Lung (tissue), 12 donors: Measurements from ENCODE around the gene PTPN22. TPM values are rescaled to one million over a fixed set of nuclear protein-coding genes. Genes with fewer than 3 reads are reported as not detected.

Experiments used
- ATAC-seq: fragments of 200-7000 bp; cut with Tn5 transposase; one replicate; pipeline ENCODE4 v1.9.1; 2020; ENCODE audit warnings: moderate number of reproducible peaks; ENCODE audit not compliant: insufficient read depth, low FRiP score
- DNase-seq, 3 donors: peaks; one replicate each; pipeline ENCODE4 v3.0.0-alpha.2; 2013 to 2017
- H3K27ac ChIP-seq, 2 donors: one replicate each; pipeline ENCODE4 v1.5.1; 2013; ENCODE audit warnings: mild to moderate bottlenecking in 2 of 2, moderate library complexity in 2 of 2, control low read depth in 1 of 2, inconsistent platforms in 1 of 2, low read depth in 1 of 2, low read length in 1 of 2
- H3K27me3 ChIP-seq, 3 donors: one replicate each; pipeline ENCODE4 v1.5.1; 2013; ENCODE audit warnings: low read length in 2 of 3; ENCODE audit not compliant: control insufficient read depth in 3 of 3, insufficient read depth in 3 of 3
- H3K36me3 ChIP-seq, 4 donors: one replicate each; pipeline ENCODE4 v1.5.1; 2013; ENCODE audit warnings: low read length in 4 of 4, mild to moderate bottlenecking in 1 of 4, moderate library complexity in 1 of 4; ENCODE audit not compliant: control insufficient read depth in 4 of 4, insufficient read depth in 4 of 4
- H3K4me1 ChIP-seq, 5 donors: one replicate each; pipeline ENCODE4 v1.5.1; 2013; ENCODE audit warnings: low read length in 5 of 5, mild to moderate bottlenecking in 2 of 5, moderate library complexity in 1 of 5; ENCODE audit not compliant: control insufficient read depth in 5 of 5, insufficient read depth in 5 of 5
- H3K4me3 ChIP-seq: one replicate; pipeline ENCODE4 v1.5.1; 2013; ENCODE audit warnings: mild to moderate bottlenecking, control low read depth, moderate library complexity
- H3K9ac ChIP-seq, 2 donors: one replicate each; pipeline ENCODE4 v1.5.1; 2013; ENCODE audit warnings: low read length in 2 of 2, control low read depth in 1 of 2; ENCODE audit not compliant: insufficient read depth in 1 of 2
- H3K9me3 ChIP-seq, 4 donors: one replicate each; pipeline ENCODE4 v1.5.1; 2013; ENCODE audit warnings: low read length in 3 of 4, mild to moderate bottlenecking in 1 of 4, moderate library complexity in 1 of 4; ENCODE audit not compliant: control insufficient read depth in 4 of 4, insufficient read depth in 3 of 4
- CTCF ChIP-seq: IDR thresholded peaks from 2 replicates; pipeline ENCODE4 v1.5.1; 2012; ENCODE audit warnings: mild to moderate bottlenecking; ENCODE audit errors: control extremely low read depth, extremely low read depth
- WGBS, 2 donors: extraction: QIAGEN DNeasy Blood & Tissue Kit; methylation state at CpG; one replicate each; pipeline ENCODE4 v1.1.7; 2013; 5-methylcytosine and 5-hydroxymethylcytosine counted together
- polyA plus RNA-seq, 2 donors: library from polyadenylated mRNA; stranded (reverse); fragments of 200-250 nt; gene quantifications; one replicate each; pipeline ENCODE4 v1.2.1, GENCODE V29; 2013
- total RNA-seq, 2 donors: library from RNA; depleted of rRNA in 1 of 2; stranded (reverse); fragments of >200 nt in 1 of 2; gene quantifications; one replicate each; pipeline ENCODE4 v1.2.1, GENCODE V29; 2014 to 2021
- donor health status: control.
- donor health status: control.
- donor health status: Bipolar disorder and iron deficiency.
- donor health status: healthy.
- donor health status: DM: yes; HTN: yes; CAD: no.

The PTPN22 gene
- total and polyA plus RNA-seq, 4 donors = 4.2 to 7.0 (median 6.1) TPM

GRCh38 chr1:113874012-113874879, 2.7 kb upstream of the PTPN22 start:
- Histone ChIP-seq H3K9ac (no peak overlapping the region), H3K27ac (no peak overlapping the region), H3K27me3 (no peaks in the 10 kb centered on the region), H3K9me3 (no peaks in the 10 kb centered on the region), H3K4me3 (no peak overlapping the region), H3K4me1 (no peaks in the 10 kb centered on the region), H3K36me3 (no peaks in the 10 kb centered on the region)
- 40 to 53% methylated on average over 1 of the region's 1 CpG for whole genome bisulfite sequencing, 2 donors
- no peak for ATAC-seq
- DNase-seq = no peak
- no peak for TF ChIP-seq CTCF

DNA sequence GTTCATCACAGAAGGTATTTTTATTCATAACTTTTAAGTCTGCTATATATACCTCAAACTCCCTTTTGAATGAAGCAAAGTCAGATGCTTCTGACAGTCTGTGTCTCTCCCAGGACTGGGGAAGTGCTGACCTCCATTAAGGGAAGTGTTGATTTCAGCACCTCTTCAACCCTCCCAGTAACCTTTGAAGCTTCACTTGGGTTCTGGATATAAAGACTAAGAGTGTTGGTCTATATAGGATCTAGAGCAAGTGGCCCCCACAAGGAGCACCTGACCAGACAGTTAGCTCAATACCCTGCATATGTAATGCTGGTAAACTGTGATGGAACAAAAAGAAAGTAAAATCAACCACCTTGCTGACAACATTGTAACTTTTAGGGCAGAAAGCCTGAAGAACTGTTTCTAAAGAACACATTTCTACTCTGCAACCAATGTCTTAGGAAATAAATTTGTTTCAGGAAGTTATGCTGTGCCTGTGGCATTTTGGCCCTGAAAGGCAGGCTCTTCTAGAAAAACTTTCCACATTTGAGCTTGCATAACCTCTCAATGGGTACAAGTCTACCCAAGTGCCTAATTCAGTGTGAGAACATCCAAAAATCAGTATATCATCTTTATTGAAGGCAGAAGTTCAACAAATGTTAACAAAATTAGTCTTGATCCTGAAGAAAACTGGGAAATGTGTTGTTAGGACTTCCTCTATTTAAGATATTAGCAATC, 865 bp upstream of the PTPN22 start:
- H3K36me3 ChIP-seq = no peaks in the 10 kb centered on the region
- DNase-seq = no peak
- H3K27ac ChIP-seq = peak overlapping the region; percentile 65 to 66
- TF ChIP-seq CTCF = no peak
- no peak overlapping the region for H3K9ac ChIP-seq
- H3K4me3 ChIP-seq = no peak overlapping the region
- H3K9me3 ChIP-seq = no peaks in the 10 kb centered on the region
- H3K27me3 ChIP-seq = no peaks in the 10 kb centered on the region
- no peak for ATAC-seq
- no peaks in the 10 kb centered on the region for H3K4me1 ChIP-seq

DNA sequence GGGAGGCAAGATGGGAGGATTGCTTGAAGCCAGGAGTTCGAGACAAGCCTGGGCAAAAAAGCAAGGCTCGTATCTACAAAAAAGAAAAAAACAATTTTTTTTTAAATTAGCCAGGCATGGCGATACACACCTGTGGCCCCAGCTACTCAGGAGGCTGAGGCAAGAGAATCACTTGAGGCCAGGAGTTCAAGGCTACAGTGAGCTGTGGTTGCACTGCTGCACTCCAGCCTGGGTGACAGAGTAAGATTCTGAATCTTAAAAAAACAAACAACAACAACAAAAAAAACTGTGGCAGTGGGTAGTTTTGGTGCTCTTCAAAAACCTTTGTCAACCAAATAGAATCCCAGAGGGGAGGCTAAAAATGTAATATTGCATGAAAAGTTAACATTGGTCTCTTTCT, 734 bp downstream of the PTPN22 start:
- 82 to 83% methylated on average over 3 of the region's 3 CpGs for WGBS, 2 donors
- no peaks in the 10 kb centered on the region for H3K36me3 ChIP-seq
- H3K27ac ChIP-seq = no peak overlapping the region
- H3K9me3 ChIP-seq = no peaks in the 10 kb centered on the region
- H3K4me1 ChIP-seq = no peaks in the 10 kb centered on the region
- no peaks in the 10 kb centered on the region for H3K27me3 ChIP-seq
- H3K4me3 ChIP-seq = no peak overlapping the region
- TF ChIP-seq CTCF = no peak
- DNase-seq (no peak), ATAC-seq (no peak)
- H3K9ac ChIP-seq = no peak overlapping the region
